HEK293 (cell line): ENCODE data around the gene GZF1.

Experiments used
- CTCF ChIA-PET: fragments of 350-600 bp; formaldehyde crosslinking; extraction: SDS; loops from one replicate; lab custom pipeline; 2021; ENCODE audit warnings: antibody characterized with exemption; lab: Yijun Ruan, JAX
- POLR2A ChIA-PET: fragments of 300-600 bp; formaldehyde crosslinking; extraction: SDS; loops from one replicate; lab custom pipeline; 2020; ENCODE audit warnings: antibody characterized with exemption, inconsistent platforms; lab: Yijun Ruan, JAX
- H3K27ac ChIP-seq: fragments of 200-500 bp; sonication (Bioruptor generic); 2 replicates; pipeline ENCODE4 v1.5.1; 2014; ENCODE audit warnings: low read depth, low read length, control low read depth, inconsistent platforms; ENCODE audit errors: extremely low read depth
- H3K36me3 ChIP-seq, 2 experiments: fragments of 200-500 bp in 1 of 2; sonication (Bioruptor generic) in 1 of 2; 1 replicate in 1 of 2; 2 replicates in 1 of 2; pipeline ENCODE4 v1.5.1; 2014 to 2017; ENCODE audit warnings: inconsistent platforms in 2 of 2, low read length in 2 of 2; ENCODE audit not compliant: control insufficient read depth in 2 of 2, insufficient read depth in 1 of 2
- H3K4me1 ChIP-seq: fragments of 200-500 bp; sonication (Bioruptor generic); 2 replicates; pipeline ENCODE4 v1.5.1; 2014; ENCODE audit warnings: mild to moderate bottlenecking, low read length, inconsistent platforms; ENCODE audit not compliant: control insufficient read depth, insufficient read depth
- H3K4me3 ChIP-seq: 2 replicates; pipeline ENCODE4 v1.5.1; 2011; ENCODE audit warnings: low read depth, mild to moderate bottlenecking, control low read depth, low read length, moderate library complexity
- H3K9me3 ChIP-seq: fragments of 200-500 bp; sonication (Bioruptor generic); 2 replicates; pipeline ENCODE4 v1.5.1; 2014; ENCODE audit warnings: low read depth, low read length, inconsistent platforms; ENCODE audit not compliant: control insufficient read depth, insufficient read depth
- AEBP2 ChIP-seq: fragments of 450-650 bp; formaldehyde crosslinking; IDR thresholded peaks from 2 replicates; pipeline ENCODE4 v1.5.1; 2016; ENCODE audit warnings: missing biosample characterization, missing genetic modification characterization, borderline replicate concordance
- BCL11B ChIP-seq: fragments of 450-650 bp; formaldehyde crosslinking; IDR thresholded peaks from 2 replicates; pipeline ENCODE4 v1.5.1; 2016; ENCODE audit warnings: low read depth, missing biosample characterization, missing genetic modification characterization
- EGR2 ChIP-seq: fragments of 450-650 bp; formaldehyde crosslinking; IDR thresholded peaks from 2 replicates; pipeline ENCODE4 v1.5.1; 2016; ENCODE audit warnings: low read depth, missing biosample characterization, missing genetic modification characterization
- FEZF1 ChIP-seq: fragments of 450-650 bp; formaldehyde crosslinking; IDR thresholded peaks from 2 replicates; pipeline ENCODE4 v1.5.1; 2016; ENCODE audit warnings: missing biosample characterization, missing genetic modification characterization
- PATZ1 ChIP-seq: fragments of 450-650 bp; formaldehyde crosslinking; IDR thresholded peaks from 2 replicates; pipeline ENCODE4 v1.5.1; 2016; ENCODE audit warnings: missing biosample characterization, missing genetic modification characterization
- PRDM10 ChIP-seq: fragments of 450-650 bp; formaldehyde crosslinking; IDR thresholded peaks from 2 replicates; pipeline ENCODE4 v1.5.1; 2016; ENCODE audit warnings: missing biosample characterization, missing genetic modification characterization
- SCRT1 ChIP-seq: fragments of 450-650 bp; formaldehyde crosslinking; IDR thresholded peaks from 2 replicates; pipeline ENCODE4 v1.5.1; 2016; ENCODE audit warnings: missing biosample characterization, missing genetic modification characterization, borderline replicate concordance
- ZBTB44 ChIP-seq: fragments of 450-650 bp; IDR thresholded peaks from 2 replicates; pipeline ENCODE4 v1.5.1; 2018; ENCODE audit warnings: missing biosample characterization, mild to moderate bottlenecking, missing genetic modification characterization
- ZBTB8A ChIP-seq: fragments of 450-650 bp; formaldehyde crosslinking; IDR thresholded peaks from 2 replicates; pipeline ENCODE4 v1.5.1; 2016; ENCODE audit warnings: missing biosample characterization, missing genetic modification characterization
- ZEB2 ChIP-seq: fragments of 450-650 bp; formaldehyde crosslinking; IDR thresholded peaks from 2 replicates; pipeline ENCODE4 v1.5.1; 2016; ENCODE audit warnings: missing biosample characterization, missing genetic modification characterization
- ZFHX2 ChIP-seq: fragments of 450-650 bp; formaldehyde crosslinking; conservative IDR thresholded peaks from 2 replicates; pipeline ENCODE4 v1.5.1; 2016; ENCODE audit warnings: missing biosample characterization, missing genetic modification characterization
- ZFP69B ChIP-seq: fragments of 450-650 bp; formaldehyde crosslinking; IDR thresholded peaks from 2 replicates; pipeline ENCODE4 v1.5.1; 2016; ENCODE audit warnings: missing biosample characterization, missing genetic modification characterization
- ZNF2 ChIP-seq: fragments of 450-650 bp; formaldehyde crosslinking; IDR thresholded peaks from 2 replicates; pipeline ENCODE4 v1.5.1; 2016; ENCODE audit warnings: missing biosample characterization, missing genetic modification characterization
- ZNF23 ChIP-seq: fragments of 450-650 bp; formaldehyde crosslinking; IDR thresholded peaks from 2 replicates; pipeline ENCODE4 v1.5.1; 2016; ENCODE audit warnings: missing biosample characterization, missing genetic modification characterization, borderline replicate concordance
- ZNF335 ChIP-seq: fragments of 450-650 bp; formaldehyde crosslinking; conservative IDR thresholded peaks from 2 replicates; pipeline ENCODE4 v1.5.1; 2016; ENCODE audit warnings: missing biosample characterization, missing genetic modification characterization
- ZNF558 ChIP-seq: fragments of 450-650 bp; formaldehyde crosslinking; IDR thresholded peaks from 2 replicates; pipeline ENCODE4 v1.5.1; 2016; ENCODE audit warnings: missing biosample characterization, missing genetic modification characterization
- ZNF658 ChIP-seq: fragments of 450-650 bp; formaldehyde crosslinking; IDR thresholded peaks from 2 replicates; pipeline ENCODE4; 2016; ENCODE audit warnings: missing biosample characterization, missing genetic modification characterization
- ZNF692 ChIP-seq: fragments of 450-650 bp; formaldehyde crosslinking; IDR thresholded peaks from 2 replicates; pipeline ENCODE4 v1.5.1; 2016; ENCODE audit warnings: missing biosample characterization, missing genetic modification characterization
- ZNF830 ChIP-seq: fragments of 450-650 bp; IDR thresholded peaks from 2 replicates; pipeline ENCODE4 v1.5.0; 2018; ENCODE audit warnings: missing biosample characterization, missing genetic modification characterization, low read depth, mild to moderate bottlenecking, moderate library complexity
- ZSCAN16 ChIP-seq: fragments of 450-650 bp; formaldehyde crosslinking; IDR thresholded peaks from 2 replicates; pipeline ENCODE4 v1.5.1; 2016; ENCODE audit warnings: missing biosample characterization, missing genetic modification characterization
- ZSCAN23 ChIP-seq: fragments of 450-650 bp; formaldehyde crosslinking; IDR thresholded peaks from 2 replicates; pipeline ENCODE4 v1.5.1; 2016; ENCODE audit warnings: missing biosample characterization, missing genetic modification characterization

GZF1 gene

GRCh38 chr20:23417861-23418260 lies 55.9 kb downstream of the GZF1 start (continued):
- TF ChIP-seq FEZF1 (tag by site-specific recombination), result no peak
- no peak for TF ChIP-seq ZNF830 (tag by site-specific recombination)
- TF ChIP-seq PATZ1 (tag by site-specific recombination), result no peak
- TF ChIP-seq PRDM10, result no peak
- TF ChIP-seq, all 188 proteins: peak for 0

GRCh38 chr20:23419657-23419994 lies 57.6 kb downstream of the GZF1 start:
- TF ChIP-seq ZSCAN23 (tag by site-specific recombination), result no peak
- peak; percentile 94 for TF ChIP-seq ZBTB44
- peak overlapping the region; percentile 95 for H3K4me3 ChIP-seq
- H3K36me3 ChIP-seq, result peaks cover 3% of the 10 kb centered on the region in 2 experiments; a peak in 2 of 3 replicates
- no peak overlapping the region for H3K27ac ChIP-seq
- CTCF ChIA-PET, result interaction anchor here (0.5 to 3.8 kb wide), 7 partner anchors 8 to 1764 kb away, joined by 3 to 23 read pairs (median 3); no protein-coding TSS in a partner anchor
- H3K9me3 ChIP-seq, result no peaks in the 10 kb centered on the region
- POLR2A ChIA-PET, result interaction anchor here (1.3 to 3.2 kb wide), 3 partner anchors 16 to 69 kb away, joined by 3 to 26 read pairs (median 6); partner anchors contain the start of gene NXT1
- H3K4me1 ChIP-seq, result peaks cover 8% of the 10 kb centered on the region

- ChIA-PET CTCF (interaction anchor here (0.5 to 3.6 kb wide), 6 partner anchors 9 to 1764 kb away, joined by 3 to 23 read pairs (median 3); no protein-coding TSS in a partner anchor), POLR2A (interaction anchor here (0.7 to 3.2 kb wide), 5 partner anchors 11 to 70 kb away, joined by 3 to 26 read pairs (median 3); partner anchors contain the start of gene NXT1)
- TF ChIP-seq ZFHX2 (peak; percentile 90), ZNF558 (no peak), ZNF23 (tag by site-specific recombination) (no peak), ZNF658 (no peak), ZNF2 (no peak), ZSCAN16 (tag by site-specific recombination) (no peak), ZBTB8A (tag by site-specific recombination) (no peak), EGR2 (tag by site-specific recombination) (peak; percentile 81), SCRT1 (tag by site-specific recombination) (no peak), BCL11B (tag by site-specific recombination) (no peak), ZNF335 (peak; percentile 48), ZFP69B (tag by site-specific recombination) (peak; percentile 67), ZNF692 (tag by site-specific recombination) (peak; percentile 92), ZEB2 (tag by site-specific recombination) (no peak), AEBP2 (tag by site-specific recombination) (no peak)
Measured at GRCh38 chr20:23419995-23420901, 58.3 kb downstream of the GZF1 start.

More at GRCh38 chr20:23419995-23420901, 58.3 kb downstream of the GZF1 start:
- Histone ChIP-seq H3K4me3 (peak overlapping the region; percentile 95), H3K36me3 (peaks cover 3% of the 10 kb centered on the region in 2 experiments; a peak in 2 of 3 replicates), H3K4me1 (peaks cover 8% of the 10 kb centered on the region), H3K27ac (peak overlapping the region; percentile 62; the same call in 1 of the 2 replicates), H3K9me3 (no peaks in the 10 kb centered on the region)
